ENCODE measurements around the gene UBE2D1. TPM values are rescaled to one million over a fixed set of nuclear protein-coding genes. Genes with fewer than 3 reads are reported as not detected.

The UBE2D1 gene
- total RNA-seq, 2 donors from 2014 or later = 3.0 to 7.5 TPM

DNA sequence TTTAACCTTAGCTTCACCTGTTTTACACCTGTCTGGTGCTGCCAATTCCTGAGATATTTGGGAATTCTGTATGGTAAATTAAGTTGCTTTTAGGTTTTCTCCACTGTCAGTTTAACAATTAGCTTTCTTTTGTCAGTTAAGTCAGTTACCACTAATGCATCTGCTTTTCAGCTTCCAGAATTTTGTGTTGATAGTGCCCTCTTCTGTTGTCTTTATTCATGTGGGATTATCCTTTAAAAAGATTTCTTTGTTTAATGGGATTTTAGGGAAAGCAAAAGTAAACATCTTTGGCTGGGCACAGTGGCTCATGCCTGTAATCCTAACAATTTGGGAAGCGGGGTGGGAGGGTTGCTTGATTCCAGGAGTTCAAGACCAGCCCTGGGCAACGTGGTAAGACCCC is 58.5 kb downstream of the UBE2D1 start:
- intact Hi-C loops (cut with DNase I) = no loop called here
- no peaks in the 10 kb centered on the region for H3K27me3 ChIP-seq
- no peak overlapping the region for H3K4me3 ChIP-seq
- no peak for DNase-seq
- no peaks in the 10 kb centered on the region for H3K4me1 ChIP-seq
- H3K27ac ChIP-seq = no peak overlapping the region
- 76 to 89% methylated on average over 2 of the region's 2 CpGs for WGBS, 2 donors
- no peak for ATAC-seq
- TF ChIP-seq, protein P1, sequence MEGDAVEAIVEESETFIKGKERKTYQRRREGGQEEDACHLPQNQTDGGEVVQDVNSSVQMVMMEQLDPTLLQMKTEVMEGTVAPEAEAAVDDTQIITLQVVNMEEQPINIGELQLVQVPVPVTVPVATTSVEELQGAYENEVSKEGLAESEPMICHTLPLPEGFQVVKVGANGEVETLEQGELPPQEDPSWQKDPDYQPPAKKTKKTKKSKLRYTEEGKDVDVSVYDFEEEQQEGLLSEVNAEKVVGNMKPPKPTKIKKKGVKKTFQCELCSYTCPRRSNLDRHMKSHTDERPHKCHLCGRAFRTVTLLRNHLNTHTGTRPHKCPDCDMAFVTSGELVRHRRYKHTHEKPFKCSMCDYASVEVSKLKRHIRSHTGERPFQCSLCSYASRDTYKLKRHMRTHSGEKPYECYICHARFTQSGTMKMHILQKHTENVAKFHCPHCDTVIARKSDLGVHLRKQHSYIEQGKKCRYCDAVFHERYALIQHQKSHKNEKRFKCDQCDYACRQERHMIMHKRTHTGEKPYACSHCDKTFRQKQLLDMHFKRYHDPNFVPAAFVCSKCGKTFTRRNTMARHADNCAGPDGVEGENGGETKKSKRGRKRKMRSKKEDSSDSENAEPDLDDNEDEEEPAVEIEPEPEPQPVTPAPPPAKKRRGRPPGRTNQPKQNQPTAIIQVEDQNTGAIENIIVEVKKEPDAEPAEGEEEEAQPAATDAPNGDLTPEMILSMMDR (IDR thresholded peaks at IDR 0.05) = no peak
- TF ChIP-seq POLR2A (IDR thresholded peaks at IDR 0.05) = no peak
- H3K9me3 ChIP-seq = no peaks in the 10 kb centered on the region
- H3K36me3 ChIP-seq (replicated peaks in 1 of 2; ENCODE audit: insufficient read depth in 1 of 2, low read depth in 2 of 2) = peaks cover 0 to 18% of the 10 kb centered on the region in 2 donors

DNA sequence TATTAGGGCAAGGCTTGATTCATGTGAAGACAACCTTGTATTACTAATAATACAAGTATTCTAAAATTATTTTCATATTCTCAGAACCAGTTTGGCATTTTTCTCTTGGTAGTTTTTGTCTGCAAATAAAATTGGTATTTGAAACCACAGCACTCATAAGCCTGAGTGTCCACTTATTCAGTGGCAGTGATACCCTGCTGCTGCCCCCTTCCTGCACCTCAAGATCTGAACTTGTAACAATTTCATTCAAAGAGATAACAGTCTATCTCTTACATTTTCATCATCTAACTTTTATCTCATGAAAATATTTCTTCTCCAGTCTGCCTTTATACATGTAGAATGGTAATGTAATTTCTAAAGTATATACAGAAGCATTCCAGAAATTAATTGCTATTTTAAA is 59.7 kb downstream of the UBE2D1 start:
- no peaks in the 10 kb centered on the region for H3K9me3 ChIP-seq
- ATAC-seq = no peak
- H3K4me3 ChIP-seq = no peak overlapping the region
- no peaks in the 10 kb centered on the region for H3K27me3 ChIP-seq
- H3K36me3 ChIP-seq (replicated peaks in 1 of 2; ENCODE audit: insufficient read depth in 1 of 2, low read depth in 2 of 2) = peaks cover 0 to 15% of the 10 kb centered on the region in 2 donors
- H3K4me1 ChIP-seq = no peaks in the 10 kb centered on the region
- H3K27ac ChIP-seq = no peak overlapping the region
- intact Hi-C loops (cut with DNase I) = no loop called here
- DNase-seq = no peak
- no peak for TF ChIP-seq POLR2A (IDR thresholded peaks at IDR 0.05)
- TF ChIP-seq, protein P1 (IDR thresholded peaks at IDR 0.05) = no peak

DNA sequence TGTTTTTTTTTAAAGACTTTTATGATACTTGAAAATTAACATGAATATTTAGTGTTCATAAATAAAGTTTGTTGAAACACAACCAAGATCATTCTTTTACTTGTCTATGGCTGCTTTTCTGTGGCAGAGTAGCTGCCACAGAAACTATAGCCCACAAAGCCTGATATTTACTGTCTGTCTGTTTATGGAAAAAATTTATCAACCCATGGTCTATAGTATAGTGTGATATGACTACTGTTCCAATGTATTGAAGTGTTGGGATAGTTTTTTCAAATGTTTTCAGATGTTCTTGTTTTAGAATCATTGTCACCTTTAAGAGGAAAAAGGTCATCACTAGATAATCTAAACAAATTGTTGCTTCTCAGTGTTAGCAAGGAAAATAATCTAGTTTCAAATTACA is 61.3 kb downstream of the UBE2D1 start:
- ATAC-seq = no peak
- no peak overlapping the region for H3K4me3 ChIP-seq
- H3K27ac ChIP-seq = no peak overlapping the region
- no peaks in the 10 kb centered on the region for H3K9me3 ChIP-seq
- intact Hi-C loops (cut with DNase I) = no loop called here
- peaks cover 0 to 13% of the 10 kb centered on the region in 2 donors for H3K36me3 ChIP-seq (replicated peaks in 1 of 2; ENCODE audit: insufficient read depth in 1 of 2, low read depth in 2 of 2)
- no peaks in the 10 kb centered on the region for H3K4me1 ChIP-seq
- TF ChIP-seq, protein P1 (IDR thresholded peaks at IDR 0.05) = no peak
- TF ChIP-seq POLR2A (IDR thresholded peaks at IDR 0.05) = no peak
- DNase-seq = no peak
- H3K27me3 ChIP-seq = no peaks in the 10 kb centered on the region

DNA sequence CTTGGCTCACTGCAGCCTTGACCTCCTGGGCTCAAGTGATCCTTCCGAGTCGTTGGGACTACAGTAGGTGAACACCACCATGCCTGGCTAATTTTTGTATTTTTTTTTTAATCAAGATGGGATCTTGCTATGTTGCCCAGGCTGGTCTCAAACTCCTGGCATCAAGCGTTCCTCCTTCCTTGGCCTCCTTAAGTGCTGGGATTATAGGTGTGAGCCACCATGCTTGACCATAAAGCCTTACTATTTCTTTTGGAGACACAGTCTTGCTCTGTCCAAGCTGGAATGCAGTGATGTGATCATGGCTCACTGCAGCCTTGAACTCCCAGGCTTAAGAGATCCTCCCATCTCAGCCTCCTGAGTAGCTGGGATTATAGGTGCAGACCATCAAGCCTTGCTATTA is 63.0 kb downstream of the UBE2D1 start:
- Histone ChIP-seq H3K27ac (no peak overlapping the region), H3K27me3 (no peaks in the 10 kb centered on the region), H3K4me1 (no peaks in the 10 kb centered on the region), H3K36me3 (replicated peaks in 1 of 2; ENCODE audit: insufficient read depth in 1 of 2, low read depth in 2 of 2) (peaks cover 0 to 11% of the 10 kb centered on the region in 2 donors), H3K9me3 (no peaks in the 10 kb centered on the region), H3K4me3 (no peak overlapping the region)
- intact Hi-C loops (cut with DNase I) = no loop called here
- ATAC-seq (no peak), DNase-seq (no peak)
- WGBS, 2 donors = 95 to 100% methylated on average over 3 of the region's 3 CpGs
- TF ChIP-seq POLR2A (IDR thresholded peaks at IDR 0.05) = no peak
- TF ChIP-seq, protein P1 (IDR thresholded peaks at IDR 0.05) = no peak

DNA sequence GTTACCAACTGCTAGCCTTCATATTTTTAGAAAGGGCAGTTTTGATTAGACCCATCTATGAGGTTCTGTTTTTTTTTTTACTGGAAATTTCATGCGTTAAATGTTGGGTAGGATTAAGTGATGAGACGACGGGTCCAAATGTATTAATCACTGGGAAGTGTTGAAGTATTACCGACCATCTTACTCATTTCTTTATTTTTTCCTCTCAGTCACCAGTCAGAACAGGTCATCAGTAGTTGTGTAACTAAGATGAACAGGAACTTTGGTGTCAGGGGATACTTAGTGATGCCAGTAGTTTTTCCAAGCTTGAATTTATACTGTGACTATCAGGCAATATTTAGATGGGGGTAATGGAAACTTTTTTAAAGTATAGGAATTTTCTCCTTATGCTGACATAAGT is 64.6 kb downstream of the UBE2D1 start:
- Histone ChIP-seq H3K36me3 (replicated peaks in 1 of 2; ENCODE audit: insufficient read depth in 1 of 2, low read depth in 2 of 2) (peaks cover 0 to 9% of the 10 kb centered on the region in 2 donors), H3K9me3 (no peaks in the 10 kb centered on the region), H3K4me3 (no peak overlapping the region), H3K27ac (no peak overlapping the region), H3K27me3 (no peaks in the 10 kb centered on the region), H3K4me1 (no peaks in the 10 kb centered on the region)
- intact Hi-C loops (cut with DNase I) = no loop called here
- DNase-seq (no peak), ATAC-seq (no peak)
- 87 to 93% methylated on average over 4 of the region's 4 CpGs for whole genome bisulfite sequencing, 2 donors
- TF ChIP-seq POLR2A (IDR thresholded peaks at IDR 0.05) = no peak
- TF ChIP-seq, protein P1 (IDR thresholded peaks at IDR 0.05) = no peak

Measured in body of pancreas (tissue), 4 donors.